Endothelial cell of umbilical vein (primary cell): ENCODE results near the gene HACD3. TPM values are rescaled to one million over a fixed set of nuclear protein-coding genes. Genes with fewer than 3 reads are reported as not detected.
A peak's percentile ranks its signal among the peaks of the same experiment; 100 is the strongest.

Source experiments
- BruUV-seq: library from RNA; stranded (reverse); fragments of 400-500 nt; replicated peaks from 2 replicates; lab custom pipeline; 2021; lab: Mats Ljungman, UMichigan
- CTCF ChIA-PET: fragments of 300-600, 350-600 bp; sonication (Branson Sonifier 250); formaldehyde crosslinking; loops from one replicate; lab custom pipeline; 2021; ENCODE audit warnings: antibody characterized with exemption, inconsistent platforms; lab: Charles Lee
- POLR2A ChIA-PET: fragments of 300-600, 350-600 bp; sonication (Branson Sonifier 250); formaldehyde crosslinking; loops from one replicate; lab custom pipeline; 2021; ENCODE audit warnings: antibody characterized with exemption, inconsistent platforms; lab: Charles Lee
- DNase-seq: peaks from one replicate; pipeline ENCODE4 v3.0.0-alpha.2; 2011; ENCODE audit warnings: low read depth, low spot score
- FAIRE-seq: peaks from 2 replicates; lab custom pipeline; 2011; peaks lifted over from hg19 to GRCh38; lab: Jason Lieb, UNC
- H2AFZ ChIP-seq: 2 replicates; pipeline ENCODE4 v1.6.0; 2012; ENCODE audit warnings: low read depth, low read length, control low read depth, inconsistent platforms
- H3K27ac ChIP-seq: 2 replicates; pipeline ENCODE4 v1.5.1; 2011; ENCODE audit warnings: low read depth, mild to moderate bottlenecking, control low read depth, low read length, moderate library complexity; ENCODE audit not compliant: insufficient read depth
- H3K27me3 ChIP-seq, 2 experiments: 2 replicates each; pipeline versions ENCODE4 v1.6.0 to v1.6.1; 2011; ENCODE audit warnings: low read length in 2 of 2, mixed read lengths in 1 of 2; ENCODE audit not compliant: control insufficient read depth in 2 of 2, insufficient read depth in 2 of 2
- H3K36me3 ChIP-seq, 2 experiments: 2 replicates in 1 of 2; 3 replicates in 1 of 2; pipeline ENCODE4 v1.5.1; 2011; ENCODE audit warnings: low read length in 2 of 2, mild to moderate bottlenecking in 1 of 2, moderate library complexity in 1 of 2; ENCODE audit not compliant: control insufficient read depth in 2 of 2, insufficient read depth in 2 of 2; ENCODE audit errors: extremely low read depth in 1 of 2
- H3K4me1 ChIP-seq: 3 replicates; pipeline ENCODE4 v1.5.1; 2011; ENCODE audit warnings: mild to moderate bottlenecking, low read length; ENCODE audit not compliant: control insufficient read depth, insufficient read depth; ENCODE audit errors: extremely low read depth
- H3K4me2 ChIP-seq: 2 replicates; pipeline ENCODE4 v1.6.1; 2011; ENCODE audit warnings: low read length, control low read depth, mixed read lengths; ENCODE audit not compliant: insufficient read depth
- H3K4me3 ChIP-seq, 3 experiments: fragments of 200-600 bp in 1 of 3; sonication (generic), shearing (Covaris generic) in 1 of 3; replicated peaks in 1 of 3; 2 replicates each; pipeline ENCODE4 v1.5.1; 2011 to 2016; ENCODE audit warnings: control low read depth in 3 of 3, low read length in 3 of 3, mild to moderate bottlenecking in 2 of 3, inconsistent platforms in 1 of 3, low read depth in 1 of 3, moderate library complexity in 1 of 3; ENCODE audit not compliant: insufficient read depth in 1 of 3
- H3K79me2 ChIP-seq: 2 replicates; pipeline ENCODE4 v1.6.0; 2012; ENCODE audit warnings: low read length, inconsistent platforms; ENCODE audit not compliant: control insufficient read depth, insufficient read depth
- H3K9ac ChIP-seq: replicated peaks from 2 replicates; pipeline ENCODE3; 2011; ENCODE audit warnings: low read length, control low read depth; ENCODE audit not compliant: insufficient read depth; ENCODE audit errors: extremely low read depth
- H3K9me1 ChIP-seq: replicated peaks from 3 replicates; pipeline ENCODE4 v1.6.0; 2011; ENCODE audit warnings: mild to moderate bottlenecking, low read length; ENCODE audit not compliant: control insufficient read depth, insufficient read depth; ENCODE audit errors: extremely low read depth
- H3K9me3 ChIP-seq: replicated peaks from 2 replicates; pipeline ENCODE4 v1.5.1; 2012; ENCODE audit warnings: low read length, inconsistent platforms; ENCODE audit not compliant: control insufficient read depth, insufficient read depth
- H4K20me1 ChIP-seq: replicated peaks from 2 replicates; pipeline ENCODE3; 2011; ENCODE audit warnings: mild to moderate bottlenecking, low read length; ENCODE audit not compliant: control insufficient read depth, insufficient read depth; ENCODE audit errors: extremely low read depth
- CTCF ChIP-seq, 2 donors: IDR thresholded peaks; 1 replicate in 1 of 2; 2 replicates in 1 of 2; pipeline ENCODE4 v1.5.1; 2011; ENCODE audit warnings: low read length in 2 of 2, mild to moderate bottlenecking in 2 of 2, moderate library complexity in 2 of 2, control low read depth in 1 of 2, inconsistent platforms in 1 of 2, low read depth in 1 of 2; ENCODE audit not compliant: insufficient read depth in 1 of 2; ENCODE audit errors: extremely low read depth in 1 of 2
- EZH2 ChIP-seq: IDR thresholded peaks from 2 replicates; pipeline ENCODE4 v1.6.1; 2012; ENCODE audit warnings: borderline replicate concordance, low read depth, mild to moderate bottlenecking, moderate library complexity, low read length, inconsistent platforms; ENCODE audit not compliant: severe bottlenecking
- FOS ChIP-seq: IDR thresholded peaks from 2 replicates; pipeline ENCODE4 v1.6.1; 2011; ENCODE audit warnings: mild to moderate bottlenecking, low read length, moderate library complexity, borderline replicate concordance; ENCODE audit not compliant: insufficient read depth
- GATA2 ChIP-seq: IDR thresholded peaks from 2 replicates; pipeline ENCODE4 v1.7.0; 2011; ENCODE audit warnings: low read depth, mild to moderate bottlenecking, moderate library complexity, mixed read lengths, low read length; ENCODE audit not compliant: insufficient read length, insufficient read depth
- MAX ChIP-seq: IDR thresholded peaks from 2 replicates; pipeline ENCODE4 v1.6.1; 2011; ENCODE audit not compliant: insufficient read depth, insufficient read length
- MYC ChIP-seq: IDR thresholded peaks from one replicate; pipeline ENCODE4 v1.6.1; 2011; ENCODE audit warnings: mild to moderate bottlenecking, low read depth, low read length
- POLR2A ChIP-seq: IDR thresholded peaks from 2 replicates; pipeline ENCODE4 v1.6.1; 2012; ENCODE audit warnings: low read depth, mild to moderate bottlenecking, control low read depth, low read length
- POLR2AphosphoS5 ChIP-seq: IDR thresholded peaks from 2 replicates; pipeline ENCODE4 v1.6.1; 2012; ENCODE audit warnings: low read depth, mild to moderate bottlenecking, control low read depth, low read length, moderate library complexity; ENCODE audit not compliant: insufficient read depth
- dilution Hi-C: fragments of 300-500 bp; cut with MboI; formaldehyde crosslinking; loops from one replicate; pipeline ENCODE4 v1.15.0; 2019; ENCODE audit warnings: low sequenced_read_pairs; ENCODE audit not compliant: extremely low pct_ligation_motif_present
- intact Hi-C: fragments of 100-400 bp; cut with micrococcal nuclease; formaldehyde crosslinking; loops from one replicate; pipeline ENCODE4 v1.10.0; 2022
- polyA plus RNA-seq, 4 experiments: library from polyadenylated mRNA; depleted of rRNA in 3 of 4; stranded (reverse) in 3 of 4; unstranded in 1 of 4; fragments of >200 nt; gene quantifications; 2 replicates each; pipeline versions ENCODE4 v1.2.1 to v1.2.3, GENCODE V29; 2011 to 2012; ENCODE audit warnings: missing spikeins in 1 of 4
- total RNA-seq: library from RNA; stranded (reverse); gene quantifications from 2 replicates; pipeline ENCODE4 v1.2.3, GENCODE V29; 2021

Gene HACD3
- total and polyA plus RNA-seq, 2 donors (not counting 3 experiments of a cell fraction or from before 2014, with no cell fraction given), result 47.4 to 61.1 TPM

GRCh38 chr15:65578904-65579728 lies 48.9 kb downstream of the HACD3 start:
- no peak for FAIRE-seq
- H3K36me3 ChIP-seq, result peaks cover 5 to 10% of the 10 kb centered on the region in 2 experiments
- no peak for TF ChIP-seq MAX
- no peak for TF ChIP-seq POLR2AphosphoS5
- no peak for TF ChIP-seq GATA2
- TF ChIP-seq EZH2, result no peak
- no peak for TF ChIP-seq MYC
- no peak for TF ChIP-seq CTCF (IDR thresholded peaks at IDR 0.05; ENCODE audit: extremely low read depth in 1 of 2, insufficient read depth in 1 of 2, low read depth in 1 of 2, low read length in 2 of 2)
- no peak for TF ChIP-seq FOS
- TF ChIP-seq POLR2A, result no peak

More at GRCh38 chr15:65578904-65579728, 48.9 kb downstream of the HACD3 start:
- ChIA-PET CTCF (interaction anchor here (0.7 to 1.4 kb wide), 3 partner anchors 12 to 49 kb away, joined by 3 to 4 read pairs (median 3); partner anchors contain the start of gene HACD3), POLR2A (no interaction called here)
- no peak overlapping the region for H3K4me2 ChIP-seq
- H3K4me3 ChIP-seq, result no peak overlapping the region
- H3K4me1 ChIP-seq, result peaks cover 45% of the 10 kb centered on the region
- no peaks in the 10 kb centered on the region for H3K9me3 ChIP-seq
- no peaks in the 10 kb centered on the region for H3K79me2 ChIP-seq
- dilution Hi-C loops, result no loop called here
- H3K9me1 ChIP-seq, result no peaks in the 10 kb centered on the region
- H3K27ac ChIP-seq, result no peak overlapping the region
- intact Hi-C loops, result no loop called here
- no peak overlapping the region for H3K9ac ChIP-seq
- no peaks in the 10 kb centered on the region for H4K20me1 ChIP-seq
- BruUV-seq, result TSS peak; percentile 31
- H2AFZ ChIP-seq, result no peak overlapping the region
- peak; percentile 23 for DNase-seq
- H3K27me3 ChIP-seq, result no peaks in the 10 kb centered on the region
